Right lobe of liver (tissue), 6 donors: ENCODE results near the gene APOL2. TPM values are rescaled to one million over a fixed set of nuclear protein-coding genes. Genes with fewer than 3 reads are reported as not detected.
"Not testable (repeated sequence)": the region's sequence is repeated elsewhere in the genome, so short reads cannot be mapped to it uniquely, and the experiment has no call there.

Source experiments
- ATAC-seq, 4 donors: fragments of 200-7000 bp; cut with Tn5 transposase; one replicate each; pipeline ENCODE4 v1.9.1; 2020; ENCODE audit warnings: mild to moderate bottlenecking in 4 of 4, moderate library complexity in 4 of 4
- DNase-seq, 3 donors: peaks; one replicate each; pipeline ENCODE4 v3.0.0-alpha.2; 2020
- H3K27ac ChIP-seq, 3 donors: fragments of 200-600 bp; one replicate each; pipeline ENCODE4 v1.8.0; 2022
- H3K27me3 ChIP-seq, 2 donors: fragments of 200-600 bp; one replicate each; pipeline ENCODE4 v1.8.0; 2022
- H3K36me3 ChIP-seq, 4 donors: fragments of 200-600 bp; sonication (generic) in 1 of 4; one replicate each; pipeline versions ENCODE4 v1.5.1 to v1.8.0; 2017 to 2022; ENCODE audit warnings: control low read depth in 1 of 4
- H3K4me1 ChIP-seq, 4 donors: fragments of 200-600 bp; sonication (generic) in 1 of 4; one replicate each; pipeline versions ENCODE4 v1.5.1 to v1.8.0; 2017 to 2022; ENCODE audit warnings: control low read depth in 1 of 4
- H3K4me3 ChIP-seq, 3 donors: fragments of 200-600 bp; one replicate each; pipeline ENCODE4 v1.8.0; 2022
- H3K9me3 ChIP-seq, 4 donors: fragments of 200-600 bp; sonication (generic) in 1 of 4; one replicate each; pipeline versions ENCODE4 v1.5.1 to v1.8.0; 2017 to 2022; ENCODE audit warnings: control low read depth in 1 of 4
- CTCF ChIP-seq, 4 donors: fragments of 200-600 bp in 3 of 4; fragments of 450-650 bp in 1 of 4; IDR thresholded peaks; one replicate each; pipeline versions ENCODE4 v1.5.1 to v1.8.0; 2016 to 2022; ENCODE audit warnings: antibody characterized with exemption in 4 of 4, mild to moderate bottlenecking in 2 of 4
- POLR2A ChIP-seq: fragments of 450-650 bp; IDR thresholded peaks from one replicate; pipeline ENCODE4 v1.6.1; 2017; ENCODE audit warnings: antibody characterized with exemption, mild to moderate bottlenecking
- WGBS: methylation state at CpG from one replicate; pipeline ENCODE4 v1.1.6; 2018; ENCODE audit warnings: low coverage, low lambda C conversion rate; ENCODE audit not compliant: insufficient coverage; ENCODE audit errors: missing lambda C conversion rate; 5-methylcytosine and 5-hydroxymethylcytosine counted together
- intact Hi-C, 2 donors: fragments of 100-400 bp; cut with DNase I; formaldehyde crosslinking; loops; one replicate each; pipeline versions ENCODE4 v1.11.2 to v1.14.1; 2022
- total RNA-seq, 6 experiments: library from RNA; depleted of rRNA in 2 of 6; stranded (reverse); fragments of >200 nt in 2 of 6; fragmentation: NEBNext Ultra II Directional in 3 of 6; extraction: Animal tissue kit (Norgen Biotek cat#: 25700) in 3 of 6; gene quantifications; one replicate each; pipeline versions ENCODE4 v1.1.0 to v1.2.4, GENCODE V29; 2016 to 2023
- donor health status: DM: no; HTN: yes; CAD: no.
- donor health status: DM: no; HTN: no; CAD: no.
- donor health status: DM: no; HTN: no; CAD: no.
- donor health status: DM: no; HTN: yes; CAD: no.
- donor health status: DM: no; HTN: yes; CAD: no.

APOL2 gene
- total RNA-seq, 6 experiments from 2014 or later = 40.8 to 121 (median 57.5) TPM

DNA sequence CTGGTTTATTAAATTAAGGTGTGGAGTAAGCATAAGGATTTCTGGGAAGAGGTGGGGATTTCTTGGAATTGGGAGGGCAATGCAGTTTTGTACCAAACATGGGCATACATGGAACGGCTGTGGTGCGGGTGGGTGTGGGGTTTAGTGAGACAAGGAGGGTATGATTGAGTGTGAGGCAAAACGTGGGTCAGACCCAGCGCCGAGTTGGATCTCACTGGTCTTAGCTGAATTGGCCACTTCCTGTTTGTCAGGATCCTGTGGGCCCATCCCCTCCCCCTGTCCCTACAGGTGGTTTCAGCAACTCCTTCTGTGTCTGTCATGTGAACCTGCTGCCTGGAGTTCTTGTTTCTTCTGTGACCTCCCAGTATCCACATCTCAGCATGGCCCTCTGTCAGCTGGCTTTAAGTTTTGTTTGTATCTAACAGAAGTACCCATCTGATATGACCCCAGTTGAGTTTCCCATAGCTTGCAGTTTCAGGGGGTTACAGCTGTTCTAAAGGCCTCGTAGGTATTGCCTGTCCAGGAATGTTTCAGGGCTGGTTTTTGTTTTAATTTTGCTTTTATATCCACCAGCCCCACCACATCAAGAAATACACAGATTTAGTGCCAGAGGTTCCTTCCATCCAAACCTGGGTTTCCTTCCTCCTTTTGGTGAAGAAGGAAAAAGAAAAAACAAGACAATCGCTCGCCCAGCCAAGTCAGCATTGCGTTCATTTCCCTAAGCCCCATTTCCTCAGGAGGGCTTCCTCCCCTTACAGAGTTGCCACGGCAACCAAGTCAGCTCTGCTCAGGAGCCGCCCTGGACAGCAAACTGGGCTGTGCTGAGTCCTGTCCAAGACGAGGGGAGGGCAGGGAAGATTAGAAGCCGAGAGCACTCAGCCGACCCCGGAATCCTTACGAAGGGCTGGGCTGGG, 19.6 kb upstream of the APOL2 start:
- intact Hi-C loops = no loop called here
- no peak overlapping the region for H3K4me3 ChIP-seq
- DNase-seq = peak in 1 of 3 donors; percentile 47
- H3K27ac ChIP-seq = peak overlapping the region in 1 of 3 donors; percentile 0
- no peaks in the 10 kb centered on the region for H3K9me3 ChIP-seq
- H3K4me1 ChIP-seq = peaks cover 3 to 38% (median 20%) of the 10 kb centered on the region in 4 donors
- no peaks in the 10 kb centered on the region for H3K27me3 ChIP-seq
- TF ChIP-seq POLR2A (no peak), CTCF (IDR thresholded peaks at IDR 0.05) (no peak)
- WGBS = 53% methylated on average over 12 of the region's 16 CpGs
- ATAC-seq = peak in 3 of 4 donors; percentile 4 to 11 (median 8)
- H3K36me3 ChIP-seq = peaks cover 0 to 9% (median 6%) of the 10 kb centered on the region in 4 donors

- intact Hi-C loops = no loop called here
- 79% methylated on average over 10 of the region's 13 CpGs for WGBS
- DNase-seq (peak in 1 of 3 donors; percentile 36), ATAC-seq (no peak)
- TF ChIP-seq POLR2A = no peak
- no peak for TF ChIP-seq CTCF (IDR thresholded peaks at IDR 0.05)
- H3K36me3 ChIP-seq = peaks cover 0 to 9% (median 6%) of the 10 kb centered on the region in 4 donors
- no peak overlapping the region for H3K4me3 ChIP-seq
- H3K27ac ChIP-seq = peak overlapping the region in 1 of 3 donors; percentile 0
- no peaks in the 10 kb centered on the region for H3K9me3 ChIP-seq
- H3K27me3 ChIP-seq = no peaks in the 10 kb centered on the region
- H3K4me1 ChIP-seq = peaks cover 3 to 34% (median 17%) of the 10 kb centered on the region in 4 donors
Measured at GRCh38 chr22:36257948-36258670, 18.8 kb upstream of the APOL2 start.

- peaks cover 3 to 28% (median 16%) of the 10 kb centered on the region in 4 donors for H3K4me1 ChIP-seq
- intact Hi-C loops = no loop called here
Measured at GRCh38 chr22:36257308-36257707, 18.0 kb upstream of the APOL2 start.

GRCh38 chr22:36256478-36256877, 17.2 kb upstream of the APOL2 start:
- ATAC-seq (no peak), DNase-seq (no peak)
- H3K4me1 ChIP-seq = peaks cover 3 to 20% (median 12%) of the 10 kb centered on the region in 4 donors
- peaks cover 0 to 3% (median 3%) of the 10 kb centered on the region in 4 donors for H3K36me3 ChIP-seq
- TF ChIP-seq CTCF (IDR thresholded peaks at IDR 0.05) = no peak
- TF ChIP-seq POLR2A = no peak
- no peak overlapping the region for H3K27ac ChIP-seq
- 90% methylated on average over 2 of the region's 3 CpGs for WGBS
- intact Hi-C loops = no loop called here
- no peaks in the 10 kb centered on the region for H3K27me3 ChIP-seq
- H3K9me3 ChIP-seq = no peaks in the 10 kb centered on the region
- no peak overlapping the region for H3K4me3 ChIP-seq

More at GRCh38 chr22:36257308-36257707, 18.0 kb upstream of the APOL2 start:
- no peaks in the 10 kb centered on the region for H3K9me3 ChIP-seq
- H3K27ac ChIP-seq = no peak overlapping the region
- 83% methylated on average over 1 of the region's 8 CpGs for WGBS
- ATAC-seq = no peak
- peaks cover 0 to 9% (median 6%) of the 10 kb centered on the region in 4 donors for H3K36me3 ChIP-seq
- H3K4me3 ChIP-seq = no peak overlapping the region
- DNase-seq = peak in 1 of 3 donors; percentile 45
- TF ChIP-seq POLR2A (no peak), CTCF (IDR thresholded peaks at IDR 0.05) (no peak)
- no peaks in the 10 kb centered on the region for H3K27me3 ChIP-seq

GRCh38 chr22:36255572-36255971, 16.2 kb upstream of the APOL2 start:
- H3K27ac ChIP-seq = peak overlapping the region in 1 of 3 donors; percentile 96

More at GRCh38 chr22:36255572-36255971, 16.2 kb upstream of the APOL2 start:
- H3K9me3 ChIP-seq, ATAC-seq, DNase-seq, intact Hi-C loops, H3K36me3 ChIP-seq, H3K27me3 ChIP-seq: not testable (repeated sequence)
- Histone ChIP-seq H3K4me3 (peak overlapping the region in 1 of 3 donors; percentile 63), H3K4me1 (peaks cover 0 to 19% (median 9%) of the 10 kb centered on the region in 4 donors)
- WGBS = no CpG with 5 or more reads among the region's 5 CpGs
